ENCODE measurements around the gene DGKD.

DGKD gene

DNA sequence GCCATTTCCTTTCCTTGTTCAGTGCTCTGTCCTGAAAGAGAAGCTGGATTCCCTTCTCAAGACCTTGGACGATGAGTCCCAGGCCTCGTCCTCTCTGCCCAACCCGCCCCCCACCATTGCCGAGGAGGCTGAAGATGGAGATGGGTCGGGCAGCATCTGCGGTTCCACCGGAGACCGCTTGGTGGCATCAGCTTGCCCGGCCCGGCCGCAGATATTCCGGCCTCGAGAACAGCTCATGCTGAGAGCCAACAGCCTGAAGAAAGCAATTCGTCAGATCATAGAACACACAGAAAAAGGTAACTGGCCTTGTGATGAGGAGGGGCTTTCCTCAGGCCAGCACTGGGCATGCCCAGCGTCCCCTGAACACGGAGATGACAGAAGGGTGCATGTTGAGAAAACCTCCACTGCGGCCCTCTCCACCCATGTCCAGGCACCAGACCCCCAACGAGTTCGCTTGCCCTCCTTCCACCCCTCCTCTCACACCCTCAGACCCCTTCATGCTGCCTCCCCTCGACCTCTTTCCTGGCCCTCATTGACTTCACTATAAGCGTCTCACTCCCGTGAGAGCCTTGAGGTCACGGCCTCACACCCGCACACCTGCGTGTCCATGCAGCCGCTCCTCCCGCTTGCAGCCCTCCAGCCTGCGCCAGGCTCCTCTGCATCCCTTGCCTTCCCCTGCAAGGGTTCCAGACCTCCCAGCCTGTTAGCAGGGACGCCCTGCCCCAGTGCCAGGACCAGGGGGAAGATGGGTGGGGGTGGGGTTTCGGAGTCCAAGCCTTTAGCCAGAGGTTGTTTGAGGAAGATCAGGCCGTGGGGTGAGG is 95.0 kb downstream of the DGKD start:
- no peak for DNase-seq

DNA sequence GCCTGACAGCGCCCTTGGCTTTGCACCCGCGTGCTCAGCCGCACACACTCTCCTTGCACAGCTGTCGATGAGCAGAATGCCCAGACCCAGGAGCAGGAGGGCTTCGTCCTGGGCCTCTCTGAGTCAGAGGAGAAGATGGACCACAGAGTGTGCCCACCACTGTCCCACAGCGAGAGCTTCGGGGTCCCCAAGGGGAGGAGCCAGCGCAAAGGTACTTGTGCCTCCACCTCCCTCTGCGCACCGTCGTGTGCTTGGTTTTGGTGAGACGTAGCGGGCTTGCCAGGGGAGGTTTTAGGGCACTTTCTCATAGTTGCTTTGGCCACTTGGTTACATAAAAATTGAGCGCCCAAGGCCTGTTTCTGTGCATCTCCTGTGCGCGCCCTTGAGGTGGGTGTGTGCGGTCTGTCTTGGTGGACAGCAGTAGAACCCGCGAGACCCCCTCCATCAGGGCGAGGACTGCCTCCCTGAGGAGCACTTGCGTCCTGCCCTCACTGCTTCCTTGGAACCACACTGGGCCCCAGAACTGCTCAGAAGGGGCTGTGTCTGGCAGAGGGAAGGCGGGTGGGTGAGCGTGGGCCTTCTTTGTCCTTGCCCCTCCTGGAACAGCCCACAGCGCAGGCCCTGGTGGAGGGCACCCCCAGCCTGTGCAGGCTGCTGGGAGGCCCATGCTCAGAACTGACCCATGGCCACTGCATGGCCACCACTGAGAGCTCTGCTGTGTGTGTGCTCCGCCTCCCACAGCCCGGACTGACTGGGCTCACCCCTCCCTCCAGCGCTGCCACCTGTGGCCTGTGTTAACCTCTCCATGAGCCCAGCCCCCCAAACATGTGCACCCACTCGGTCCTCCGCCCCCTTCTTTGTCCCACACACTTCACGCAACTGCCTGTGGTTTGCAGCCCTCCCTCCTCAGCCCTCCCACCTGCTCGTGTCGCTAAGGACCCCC is 95.9 kb downstream of the DGKD start:
- DNase-seq: no peak

DNA sequence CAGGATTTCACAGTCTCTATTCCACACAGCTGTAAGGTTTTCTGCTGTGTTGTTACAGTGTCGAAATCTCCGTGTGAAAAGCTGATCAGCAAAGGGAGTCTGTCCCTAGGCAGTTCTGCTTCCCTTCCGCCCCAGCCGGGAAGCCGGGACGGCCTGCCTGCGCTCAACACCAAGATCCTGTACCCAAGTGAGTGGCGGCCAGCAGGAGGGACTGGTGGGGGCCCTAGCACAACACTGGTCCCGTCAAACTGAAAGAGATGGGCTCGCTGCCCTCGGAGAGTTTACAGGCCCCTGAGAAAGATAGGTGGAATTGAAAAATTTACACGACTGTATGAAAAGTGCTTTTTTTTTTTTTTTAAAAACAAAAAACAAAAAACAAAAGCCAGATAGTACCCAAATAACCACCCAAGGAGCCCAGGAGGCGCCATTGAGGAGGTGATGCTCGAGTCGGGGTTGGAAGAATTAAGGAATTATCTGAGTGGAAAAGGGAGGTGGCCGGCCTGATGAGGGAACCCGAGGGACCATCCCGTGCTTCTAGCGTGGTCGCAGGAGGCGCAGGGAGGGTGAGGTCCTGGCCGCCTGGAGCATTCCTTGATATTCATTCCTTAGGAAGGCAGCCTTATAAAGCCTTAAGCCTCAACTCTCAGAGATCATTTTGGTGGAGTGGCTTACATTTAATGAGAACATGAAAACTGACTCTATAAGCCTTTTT is 96.7 kb downstream of the DGKD start:
- DNase-seq: no peak

- no peak for DNase-seq
Measured at GRCh38 chr2:233451950-233452349, 97.7 kb downstream of the DGKD start.

DNA sequence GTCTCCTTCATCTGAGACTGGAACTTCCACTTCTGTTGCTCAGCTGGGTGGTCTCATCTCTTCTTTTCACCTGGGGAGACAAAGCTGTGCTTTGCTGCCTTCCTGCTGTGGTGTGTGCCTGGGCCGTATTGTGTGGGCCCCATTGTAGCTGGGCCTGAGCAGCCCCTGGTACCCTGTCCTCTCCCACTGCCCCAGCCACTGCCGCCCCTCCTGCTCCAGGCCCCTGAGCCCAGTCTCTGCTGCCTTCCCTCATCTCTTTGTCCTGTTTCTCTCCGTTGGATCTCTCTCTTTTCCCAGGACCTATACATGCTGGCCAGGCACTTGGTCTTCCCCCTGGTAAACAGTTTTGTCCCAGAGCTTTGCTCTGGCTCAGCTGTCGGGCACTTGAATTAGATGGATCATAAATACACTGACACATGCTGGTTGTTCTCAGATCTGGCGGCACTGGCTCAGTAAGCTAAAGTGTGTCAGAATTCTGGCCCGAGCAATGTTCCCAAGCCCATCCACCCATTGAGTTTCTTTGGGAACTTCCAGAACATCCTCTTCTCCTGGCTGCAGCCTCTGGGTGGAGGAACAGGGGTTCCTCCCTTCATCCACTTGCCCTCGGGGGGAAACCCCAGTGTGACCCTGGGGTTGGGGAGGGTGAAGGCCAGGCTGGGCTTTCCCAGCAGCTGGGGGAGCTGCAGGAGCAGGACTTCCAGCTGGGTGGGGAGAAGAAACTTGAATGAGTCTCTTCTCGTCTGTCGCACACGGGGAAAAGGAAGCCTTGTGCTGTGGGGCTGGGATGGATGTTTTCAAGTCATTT is 99.0 kb downstream of the DGKD start:
- DNase-seq: no peak

GRCh38 chr2:233453916-233454315 is 99.6 kb downstream of the DGKD start:
- no peak for DNase-seq

GRCh38 chr2:233455006-233455405 is 100.7 kb downstream of the DGKD start:
- DNase-seq: no peak

- DNase-seq: no peak
Measured at GRCh38 chr2:233455491-233455890, 101.2 kb downstream of the DGKD start.

GRCh38 chr2:233456111-233456510 is 101.8 kb downstream of the DGKD start:
- no peak for DNase-seq

DNA sequence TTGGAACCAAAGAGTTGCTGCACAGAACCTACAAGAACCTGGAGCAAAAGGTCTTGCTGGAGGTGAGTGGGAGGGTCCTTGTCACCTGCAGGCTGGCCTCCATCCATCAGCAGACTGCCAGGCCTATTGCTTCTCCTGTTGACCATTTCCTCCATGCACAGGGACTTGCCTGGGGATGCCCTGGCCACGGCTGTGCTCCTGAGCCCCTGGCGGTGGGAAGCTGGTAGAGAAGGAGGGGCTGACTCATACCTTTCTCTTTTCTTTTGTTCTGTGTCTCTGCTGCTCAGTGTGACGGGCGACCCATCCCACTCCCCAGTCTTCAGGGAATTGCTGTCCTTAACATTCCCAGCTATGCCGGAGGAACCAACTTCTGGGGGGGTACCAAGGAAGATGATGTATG is 102.6 kb downstream of the DGKD start:
- DNase-seq: no peak

- no peak for DNase-seq
Measured at GRCh38 chr2:233457356-233457755, 103.1 kb downstream of the DGKD start.

GRCh38 chr2:233458031-233458610 is 103.8 kb downstream of the DGKD start:
- no peak for DNase-seq

DNA sequence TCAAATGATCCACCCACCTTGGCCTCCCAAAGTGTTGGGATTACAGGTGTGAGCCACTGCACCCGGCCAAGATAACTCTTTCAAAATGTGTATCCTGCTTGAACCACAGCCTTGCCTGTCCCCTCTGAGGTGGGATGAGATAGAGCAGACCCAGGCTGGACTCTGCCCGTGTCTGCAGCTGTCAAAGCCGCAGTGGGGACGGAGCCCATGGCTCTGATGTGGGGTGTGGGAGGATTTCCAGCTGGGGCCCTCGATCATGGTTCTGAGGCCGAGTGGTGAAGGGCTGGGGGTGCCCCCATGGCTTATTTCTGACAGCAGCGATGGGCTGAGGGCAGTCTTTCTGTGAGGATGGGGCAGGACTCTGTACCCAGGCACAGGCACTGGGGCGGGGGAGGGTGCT is 104.5 kb downstream of the DGKD start:
- no peak for DNase-seq

DNA sequence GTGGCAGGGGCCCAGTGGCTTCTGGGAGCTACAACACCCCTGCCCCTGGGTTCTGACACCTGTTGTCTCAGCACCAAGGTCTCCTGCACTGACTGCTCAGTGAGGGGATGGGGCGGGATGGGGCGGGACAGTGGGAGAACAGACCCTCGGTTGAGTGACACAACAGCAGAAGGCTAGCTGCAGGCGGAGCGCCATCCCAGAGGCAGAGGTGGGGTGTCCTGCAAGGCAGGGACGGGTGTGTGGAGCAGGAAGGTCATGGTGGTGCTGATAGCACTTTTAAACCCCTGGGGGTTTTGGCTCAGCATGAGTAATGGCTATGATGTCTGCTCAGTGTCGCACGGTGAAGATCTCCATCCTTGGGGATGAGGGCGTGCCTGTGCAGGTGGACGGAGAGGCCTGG is 105.1 kb downstream of the DGKD start:
- DNase-seq: no peak

- no peak for DNase-seq
Measured at GRCh38 chr2:233460726-233461441, 106.6 kb downstream of the DGKD start.

DNA sequence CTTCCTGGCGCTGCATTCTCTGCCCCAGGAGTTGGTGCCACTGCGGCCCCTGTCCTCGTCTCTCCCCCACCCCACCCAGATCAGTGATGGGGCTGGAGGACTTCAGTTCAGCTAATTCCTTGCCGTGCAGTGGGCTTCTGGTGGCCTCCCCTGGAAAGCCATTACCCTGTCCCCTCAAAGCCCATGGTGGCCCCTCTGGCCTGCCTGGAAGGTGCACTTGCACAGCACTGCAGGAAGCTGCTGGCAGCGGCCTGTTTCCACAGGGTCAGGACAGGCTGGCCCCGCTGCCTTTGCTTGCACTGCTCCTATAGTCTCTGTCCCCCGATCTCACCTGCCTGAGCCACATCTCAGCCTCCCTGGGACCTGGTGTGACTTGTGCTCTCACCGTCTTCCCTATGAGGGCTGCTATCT is 107.2 kb downstream of the DGKD start:
- no peak for DNase-seq

DNA sequence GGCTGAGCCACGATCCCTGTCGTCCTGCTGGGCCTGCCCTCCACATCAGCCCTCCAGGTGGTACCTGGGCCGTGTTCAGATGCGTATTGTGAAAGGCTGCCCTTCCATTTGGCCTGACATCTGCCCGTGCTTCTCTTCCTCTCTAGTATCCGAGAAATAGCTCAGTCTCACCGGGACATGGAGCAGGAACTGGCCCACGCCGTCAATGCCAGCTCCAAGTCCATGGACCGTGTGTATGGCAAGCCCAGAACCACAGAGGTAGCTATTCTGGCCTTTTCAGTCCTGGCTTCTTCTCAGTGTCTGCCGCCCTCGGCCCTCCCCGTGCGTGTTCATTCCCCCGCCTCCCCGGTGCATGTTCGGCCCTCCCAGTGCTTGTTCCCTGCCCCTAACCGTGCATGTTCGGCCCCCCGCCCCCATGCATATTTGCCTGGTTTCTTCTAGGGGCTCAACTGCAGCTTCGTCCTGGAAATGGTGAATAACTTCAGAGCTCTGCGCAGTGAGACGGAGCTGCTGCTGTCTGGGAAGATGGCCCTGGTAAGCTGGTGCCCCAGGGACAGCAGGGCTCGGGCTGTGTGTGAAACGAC is 108.0 kb downstream of the DGKD start:
- DNase-seq: no peak

GRCh38 chr2:233462826-233463470 is 108.7 kb downstream of the DGKD start:
- DNase-seq: no peak

DNA sequence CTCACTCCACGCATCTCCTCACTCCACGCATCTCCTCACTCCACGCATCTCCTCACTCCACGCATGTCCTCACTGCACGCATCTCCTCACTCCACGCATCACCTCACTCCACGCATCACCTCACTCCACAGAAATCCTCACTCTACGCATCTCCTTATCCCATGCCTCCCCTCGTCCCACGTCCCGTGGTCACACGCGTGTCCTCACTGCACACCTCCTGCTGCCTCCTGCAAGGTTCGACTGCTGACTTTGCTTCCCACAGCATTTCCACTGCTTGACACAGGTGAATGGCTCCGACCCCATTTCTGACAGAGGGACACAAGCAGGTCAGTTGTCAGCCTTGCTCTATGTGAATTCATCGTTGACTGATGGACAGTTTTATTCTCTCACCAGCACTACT is 109.3 kb downstream of the DGKD start:
- DNase-seq: no peak

- DNase-seq: no peak
Measured at GRCh38 chr2:233464056-233464455, 109.8 kb downstream of the DGKD start.
